Right ventricle myocardium inferior (tissue), 1 donor: ENCODE results near the gene QTRT2. TPM values are rescaled to one million over a fixed set of nuclear protein-coding genes. Genes with fewer than 3 reads are reported as not detected.

Source experiments
- ATAC-seq: fragments of 200-7000 bp; cut with Tn5 transposase; one replicate; pipeline ENCODE4 v1.9.1; 2020; ENCODE audit warnings: mild to moderate bottlenecking, moderate library complexity
- DNase-seq: peaks from one replicate; pipeline ENCODE4 v3.0.0; 2021; ENCODE audit errors: missing footprints
- intact Hi-C: fragments of 100-400 bp; cut with DNase I; formaldehyde crosslinking; loops from one replicate; pipeline ENCODE4 v1.11.0; 2022
- long read RNA-seq: library from polyadenylated mRNA; unstranded; transcript quantifications from one replicate; pipeline ENCODE4 v2.0.0, GENCODE V29; 2021
- total RNA-seq: library from RNA; stranded (reverse); fragmentation: NEBNext Ultra II Directional; extraction: Animal tissue kit (Norgen Biotek cat#: 25700); gene quantifications from one replicate; pipeline ENCODE4 v1.2.1, GENCODE V29; 2021
- donor health status: DM: no; HTN: yes; CAD: no; lungs with severe emphysema.

Gene QTRT2
- total RNA-seq: 4.3 TPM
- long read RNA-seq, full-length matches to known transcripts: 4 of 4 reads
- long read RNA-seq, partial matches to known transcripts: 0 of 4 reads
- long read RNA-seq, other reads (novel, unspliced or antisense): 0 of 4 reads

GRCh38 chr3:114056130-114057010 is at the start of gene QTRT2, which contains the start of gene CCDC191:
TSS of gene QTRT2 (plus strand) at chr3:114056737. CDS start at chr3:114065258, 8,521 bp downstream.
TSS of gene CCDC191 (minus strand) at chr3:114056526. CDS start at chr3:114056466, 60 bp downstream.
- intact Hi-C loops: loop anchor here (2.0 to 10.0 kb wide), 3 partner anchors 109 to 310 kb away; partner anchors contain the start of genes ATP6V1A, NAA50 and ZDHHC23
- peak; percentile 100 for ATAC-seq
- DNase-seq: peak; percentile 98

GRCh38 chr3:114011059-114011797 is 45.3 kb upstream of the QTRT2 start:
- ATAC-seq: no peak
- no peak for DNase-seq
- intact Hi-C loops: no loop called here

- DNase-seq (no peak), ATAC-seq (no peak)
- intact Hi-C loops: no loop called here
Measured at GRCh38 chr3:114014211-114014610, 42.3 kb upstream of the QTRT2 start.

GRCh38 chr3:114019486-114019885 is 37.1 kb upstream of the QTRT2 start:
- DNase-seq (no peak), ATAC-seq (no peak)
- intact Hi-C loops: no loop called here

- ATAC-seq: no peak
- intact Hi-C loops: no loop called here
Measured at GRCh38 chr3:114020907-114021306, 35.6 kb upstream of the QTRT2 start.

GRCh38 chr3:114022145-114022802 is 34.3 kb upstream of the QTRT2 start:
- no peak for DNase-seq
- intact Hi-C loops: no loop called here
- ATAC-seq: no peak

More at GRCh38 chr3:114020907-114021306, 35.6 kb upstream of the QTRT2 start:
- no peak for DNase-seq

- no peak for DNase-seq
- intact Hi-C loops: no loop called here
- no peak for ATAC-seq
Measured at GRCh38 chr3:114025451-114025850, 31.1 kb upstream of the QTRT2 start.

- no peak for ATAC-seq
- intact Hi-C loops: no loop called here
- DNase-seq: no peak
Measured at GRCh38 chr3:114026331-114026730, 30.2 kb upstream of the QTRT2 start.

- no peak for DNase-seq
- no peak for ATAC-seq
Measured at GRCh38 chr3:114033721-114034120, 22.8 kb upstream of the QTRT2 start.

GRCh38 chr3:114034211-114034610 is 22.3 kb upstream of the QTRT2 start:
- intact Hi-C loops: no loop called here
- ATAC-seq: no peak
- no peak for DNase-seq

More at GRCh38 chr3:114033721-114034120, 22.8 kb upstream of the QTRT2 start:
- intact Hi-C loops: no loop called here

GRCh38 chr3:114034787-114035545 is 21.6 kb upstream of the QTRT2 start:
- DNase-seq (no peak), ATAC-seq (no peak)
- intact Hi-C loops: no loop called here

- DNase-seq: no peak
- ATAC-seq: no peak
- intact Hi-C loops: no loop called here
Measured at GRCh38 chr3:114035896-114036295, 20.6 kb upstream of the QTRT2 start.

GRCh38 chr3:114043205-114043604 is 13.3 kb upstream of the QTRT2 start:
- ATAC-seq (no peak), DNase-seq (no peak)
- intact Hi-C loops: no loop called here

- DNase-seq (no peak), ATAC-seq (no peak)
- intact Hi-C loops: loop anchor here (10.0 kb wide), 1 partner anchor 207 kb away; no protein-coding TSS in a partner anchor
Measured at GRCh38 chr3:114052216-114052615, 4.3 kb upstream of the QTRT2 start.

GRCh38 chr3:114057011-114057347 is 442 bp downstream of the QTRT2 start:
- no peak for DNase-seq
- ATAC-seq: no peak
- intact Hi-C loops: loop anchor here (2.0 to 10.0 kb wide), 3 partner anchors 110 to 310 kb away; partner anchors contain the start of genes ATP6V1A, NAA50 and ZDHHC23

GRCh38 chr3:114058646-114059045 is 2.1 kb downstream of the QTRT2 start:
- DNase-seq: no peak
- ATAC-seq: no peak
- intact Hi-C loops: loop anchor here (5.0 to 10.0 kb wide), 2 partner anchors 111 to 214 kb away; partner anchors contain the start of gene ZDHHC23

GRCh38 chr3:114060906-114061655 is 4.5 kb downstream of the QTRT2 start:
- ATAC-seq: no peak
- no peak for DNase-seq
- intact Hi-C loops: no loop called here
